Brain pericyte (primary cell): ENCODE data around the gene ITPKA.
"Not testable (repeated sequence)": the region's sequence is repeated elsewhere in the genome, so short reads cannot be mapped to it uniquely, and the experiment has no call there.

Experiments used
- DNase-seq: peaks from one replicate; pipeline ENCODE4 v3.0.0-alpha.2; 2012; ENCODE audit warnings: low read depth, low spot score

ITPKA gene

GRCh38 chr15:41493205-41493901 lies at the start of gene ITPKA:
Gene ITPKA, plus strand, starts transcription at chr15:41493874. Its CDS starts 54 bp downstream, at chr15:41493928.
- DNase-seq: no peak

- no peak for DNase-seq
These were observed 48.3 kb upstream of the ITPKA start for GRCh38 chr15:41445399-41445798.

- DNase-seq: no peak
These were observed 31.4 kb upstream of the ITPKA start for GRCh38 chr15:41462084-41462795.

GRCh38 chr15:41464889-41465580 lies 28.6 kb upstream of the ITPKA start:
- DNase-seq: no peak

- peak; percentile 13 for DNase-seq
These were observed 27.8 kb upstream of the ITPKA start for GRCh38 chr15:41465822-41466421.

- no peak for DNase-seq
These were observed 27.0 kb upstream of the ITPKA start for GRCh38 chr15:41466711-41467110.

GRCh38 chr15:41469644-41470043 lies 24.0 kb upstream of the ITPKA start:
- DNase-seq: not testable (repeated sequence)

GRCh38 chr15:41473418-41473817 lies 20.3 kb upstream of the ITPKA start:
- no peak for DNase-seq

GRCh38 chr15:41474436-41474835 lies 19.2 kb upstream of the ITPKA start:
- DNase-seq: no peak

GRCh38 chr15:41474941-41475340 lies 18.7 kb upstream of the ITPKA start:
- no peak for DNase-seq

GRCh38 chr15:41476416-41477048 lies 17.1 kb upstream of the ITPKA start:
- no peak for DNase-seq

- no peak for DNase-seq
These were observed 13.1 kb upstream of the ITPKA start for GRCh38 chr15:41480396-41481140.

GRCh38 chr15:41482110-41482877 lies 11.4 kb upstream of the ITPKA start:
- no peak for DNase-seq

- no peak for DNase-seq
These were observed 10.6 kb upstream of the ITPKA start for GRCh38 chr15:41483115-41483514.

- no peak for DNase-seq
These were observed 10.2 kb upstream of the ITPKA start for GRCh38 chr15:41483519-41483918.

- DNase-seq: no peak
These were observed 8.6 kb upstream of the ITPKA start for GRCh38 chr15:41484937-41485625.

GRCh38 chr15:41486286-41486685 lies 7.4 kb upstream of the ITPKA start:
- DNase-seq: no peak

GRCh38 chr15:41487381-41487780 lies 6.3 kb upstream of the ITPKA start:
- DNase-seq: no peak

- no peak for DNase-seq
These were observed 5.9 kb upstream of the ITPKA start for GRCh38 chr15:41487802-41488201.

- no peak for DNase-seq
These were observed 4.0 kb upstream of the ITPKA start for GRCh38 chr15:41489641-41490040.
